Ovary (tissue), 9 donors: ENCODE measurements around the gene PLPP1. TPM values are rescaled to one million over a fixed set of nuclear protein-coding genes. Genes with fewer than 3 reads are reported as not detected.

Experiments
- DNase-seq, 5 donors: peaks; one replicate each; pipeline ENCODE4 v3.0.0-alpha.2; 2019 to 2020
- H3K27ac ChIP-seq, 2 donors: fragments of 200-600 bp; one replicate each; pipeline versions ENCODE4 v1.5.1 to v1.8.0; 2019 to 2022
- H3K27me3 ChIP-seq: fragments of 200-600 bp; one replicate; pipeline ENCODE4 v1.8.0; 2022
- H3K36me3 ChIP-seq: fragments of 200-600 bp; sonication (generic); one replicate; pipeline ENCODE4 v1.5.1; 2019
- H3K4me1 ChIP-seq: one replicate; pipeline ENCODE4 v1.8.1; 2013; ENCODE audit warnings: mild to moderate bottlenecking, moderate library complexity; ENCODE audit not compliant: insufficient read depth
- H3K4me3 ChIP-seq: fragments of 200-600 bp; sonication (generic); one replicate; pipeline ENCODE4 v1.5.1; 2017
- H3K9me3 ChIP-seq, 2 donors: fragments of 200-600 bp in 1 of 2; sonication (generic) in 1 of 2; one replicate each; pipeline versions ENCODE4 v1.5.1 to v1.8.1; 2013 to 2019; ENCODE audit warnings: mild to moderate bottlenecking in 1 of 2, moderate library complexity in 1 of 2
- EP300 ChIP-seq: sonication (generic); formaldehyde crosslinking; IDR thresholded peaks from one replicate; pipeline ENCODE4 v1.6.1; 2017; ENCODE audit warnings: antibody characterized with exemption
- POLR2A ChIP-seq: fragments of 450-650 bp; IDR thresholded peaks from one replicate; pipeline ENCODE4 v1.6.1; 2017; ENCODE audit warnings: antibody characterized with exemption, mild to moderate bottlenecking, moderate library complexity
- WGBS, 3 donors: extraction: QIAGEN DNeasy Blood & Tissue Kit in 1 of 3; methylation state at CpG; one replicate each; pipeline versions ENCODE4 v1.1.5 to v1.1.7; 2013 to 2017; 5-methylcytosine and 5-hydroxymethylcytosine counted together
- intact Hi-C, 4 donors: fragments of 100-400 bp; cut with DNase I; formaldehyde crosslinking; loops; one replicate each; pipeline versions ENCODE4 v1.11.0 to v1.15.1; 2022 to 2023
- polyA plus RNA-seq, 2 donors: library from polyadenylated mRNA; stranded (reverse); fragments of 200-250 nt in 1 of 2; fragments of 350-450 nt in 1 of 2; fragmentation: Illumina TruSeq in 1 of 2; extraction: RNeasy Lipid Tissue Mini Kit (QIAGEN cat#74804) in 1 of 2; gene quantifications; one replicate each; pipeline ENCODE4 v1.2.3, GENCODE V29; 2013 to 2014
- total RNA-seq, 7 donors: library from RNA; depleted of rRNA in 2 of 7; stranded (reverse); fragments of >200 nt in 2 of 7; fragmentation: NEBNext Ultra II Directional in 3 of 7; extraction: Animal tissue kit (Norgen Biotek cat#: 25700) in 3 of 7; gene quantifications; one replicate each; pipeline versions ENCODE4 v1.1.0 to v1.2.4, GENCODE V29; 2016 to 2023
- TF ChIP-seq, protein P1 (sequence below), 3 donors: fragments of 450-650 bp in 2 of 3; fragments of 200-600 bp in 1 of 3; IDR thresholded peaks; one replicate each; pipeline versions ENCODE4 v1.5.1 to v1.8.0; 2016 to 2022; ENCODE audit warnings: antibody characterized with exemption in 3 of 3, mild to moderate bottlenecking in 1 of 3
- donor health status: DM: no; HTN: no; CAD: no; lungs with moderate emphysema.
- donor health status: DM: no; HTN: no; CAD: no.
- donor health status: Bipolar disorder and iron deficiency.
- donor health status: DM: yes; HTN: yes; CAD: no.
- donor health status: DM: no; HTN: no; CAD: no.
- donor health status: DM: yes; HTN: yes; CAD: no.

Gene PLPP1
- total and polyA plus RNA-seq, 9 donors = 13.5 to 136 (median 34.5) TPM

DNA sequence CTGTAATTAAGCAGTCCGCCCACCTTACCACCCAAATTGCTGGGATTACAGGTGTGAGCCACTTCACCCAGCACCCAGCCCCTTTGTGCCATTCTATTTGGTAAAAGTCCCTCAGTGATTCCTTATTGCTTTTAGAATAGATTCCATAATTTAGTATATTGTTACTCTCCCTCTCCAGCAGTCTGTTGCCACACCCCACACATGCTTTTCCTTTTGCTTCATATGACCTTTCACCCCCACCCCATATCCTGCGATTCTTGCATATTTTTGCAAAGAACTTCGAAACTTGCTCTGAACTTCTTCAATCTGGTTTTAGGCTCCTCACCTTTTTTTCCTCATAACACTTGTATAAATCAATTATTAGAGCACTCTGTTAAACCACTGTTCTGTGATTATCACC lies 126.8 kb downstream of the PLPP1 start:
- WGBS, 3 donors = 73 to 81% (median 81%) methylated on average over 3 of the region's 3 CpGs
- Histone ChIP-seq H3K9me3 (no peaks in the 10 kb centered on the region), H3K4me1 (no peaks in the 10 kb centered on the region), H3K4me3 (no peak overlapping the region), H3K27me3 (no peaks in the 10 kb centered on the region), H3K27ac (no peak overlapping the region), H3K36me3 (no peaks in the 10 kb centered on the region)
- DNase-seq = no peak
- TF ChIP-seq EP300 (no peak), POLR2A (no peak)
- TF ChIP-seq, protein P1, sequence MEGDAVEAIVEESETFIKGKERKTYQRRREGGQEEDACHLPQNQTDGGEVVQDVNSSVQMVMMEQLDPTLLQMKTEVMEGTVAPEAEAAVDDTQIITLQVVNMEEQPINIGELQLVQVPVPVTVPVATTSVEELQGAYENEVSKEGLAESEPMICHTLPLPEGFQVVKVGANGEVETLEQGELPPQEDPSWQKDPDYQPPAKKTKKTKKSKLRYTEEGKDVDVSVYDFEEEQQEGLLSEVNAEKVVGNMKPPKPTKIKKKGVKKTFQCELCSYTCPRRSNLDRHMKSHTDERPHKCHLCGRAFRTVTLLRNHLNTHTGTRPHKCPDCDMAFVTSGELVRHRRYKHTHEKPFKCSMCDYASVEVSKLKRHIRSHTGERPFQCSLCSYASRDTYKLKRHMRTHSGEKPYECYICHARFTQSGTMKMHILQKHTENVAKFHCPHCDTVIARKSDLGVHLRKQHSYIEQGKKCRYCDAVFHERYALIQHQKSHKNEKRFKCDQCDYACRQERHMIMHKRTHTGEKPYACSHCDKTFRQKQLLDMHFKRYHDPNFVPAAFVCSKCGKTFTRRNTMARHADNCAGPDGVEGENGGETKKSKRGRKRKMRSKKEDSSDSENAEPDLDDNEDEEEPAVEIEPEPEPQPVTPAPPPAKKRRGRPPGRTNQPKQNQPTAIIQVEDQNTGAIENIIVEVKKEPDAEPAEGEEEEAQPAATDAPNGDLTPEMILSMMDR (IDR thresholded peaks at IDR 0.05) = no peak
- intact Hi-C loops = no loop called here

DNA sequence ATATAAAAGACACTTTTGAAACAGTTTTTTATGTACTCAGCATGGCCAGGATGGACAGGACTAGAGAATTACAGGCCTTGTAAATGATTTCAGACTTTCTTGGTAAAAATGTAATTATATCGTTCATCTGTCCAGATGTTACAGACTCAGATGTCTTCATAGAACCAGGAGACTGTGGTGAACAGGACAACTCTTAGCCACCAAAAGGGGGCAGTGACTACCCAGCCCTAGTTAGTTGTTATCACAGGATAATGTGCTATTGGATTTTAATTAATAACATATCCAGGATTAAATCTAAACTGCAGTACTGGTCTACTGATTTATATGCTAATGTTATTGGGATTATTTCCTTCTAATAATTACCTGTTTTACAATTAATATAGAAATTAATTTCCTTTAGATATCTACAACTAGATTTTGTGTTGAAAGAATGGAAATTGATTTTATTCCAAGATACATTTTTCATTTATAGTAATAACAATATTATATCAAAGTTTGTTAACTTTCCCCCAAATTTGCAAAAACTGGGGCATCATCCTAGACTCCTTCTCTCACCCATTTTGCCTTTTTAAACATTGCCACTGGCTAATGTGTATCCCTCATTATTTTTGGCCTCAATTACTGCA lies 127.6 kb downstream of the PLPP1 start:
- no peaks in the 10 kb centered on the region for H3K36me3 ChIP-seq
- no peak overlapping the region for H3K27ac ChIP-seq
- no peaks in the 10 kb centered on the region for H3K4me1 ChIP-seq
- 29 to 30% (median 29%) methylated on average over 1 of the region's 1 CpG for WGBS, 3 donors
- H3K9me3 ChIP-seq = no peaks in the 10 kb centered on the region
- intact Hi-C loops = no loop called here
- H3K27me3 ChIP-seq = no peaks in the 10 kb centered on the region
- no peak for TF ChIP-seq POLR2A
- TF ChIP-seq, protein P1 (IDR thresholded peaks at IDR 0.05) = peak in 2 of 3 donors; percentile 25 to 44
- H3K4me3 ChIP-seq = no peak overlapping the region
- no peak for DNase-seq

- intact Hi-C loops = no loop called here
- 85 to 89% (median 88%) methylated on average over 2 of the region's 2 CpGs for whole genome bisulfite sequencing, 3 donors
These were observed 128.5 kb downstream of the PLPP1 start for GRCh38 chr5:55406292-55406691.

GRCh38 chr5:55402199-55402598 lies 132.6 kb downstream of the PLPP1 start:
- Histone ChIP-seq H3K27ac (no peak overlapping the region), H3K4me3 (no peak overlapping the region), H3K9me3 (no peaks in the 10 kb centered on the region), H3K27me3 (no peaks in the 10 kb centered on the region), H3K4me1 (no peaks in the 10 kb centered on the region), H3K36me3 (no peaks in the 10 kb centered on the region)
- intact Hi-C loops = no loop called here
- no peak for DNase-seq
- TF ChIP-seq POLR2A = no peak
- 45 to 69% (median 50%) methylated on average over 2 of the region's 2 CpGs for WGBS, 3 donors

More at GRCh38 chr5:55406292-55406691, 128.5 kb downstream of the PLPP1 start:
- no peak for DNase-seq
- no peak overlapping the region for H3K4me3 ChIP-seq
- H3K9me3 ChIP-seq = no peaks in the 10 kb centered on the region
- no peak overlapping the region for H3K27ac ChIP-seq
- H3K4me1 ChIP-seq = no peaks in the 10 kb centered on the region
- TF ChIP-seq, protein P1 (IDR thresholded peaks at IDR 0.05) = no peak
- no peak for TF ChIP-seq POLR2A
- TF ChIP-seq EP300 = no peak
- no peaks in the 10 kb centered on the region for H3K27me3 ChIP-seq
- H3K36me3 ChIP-seq = no peaks in the 10 kb centered on the region

DNA sequence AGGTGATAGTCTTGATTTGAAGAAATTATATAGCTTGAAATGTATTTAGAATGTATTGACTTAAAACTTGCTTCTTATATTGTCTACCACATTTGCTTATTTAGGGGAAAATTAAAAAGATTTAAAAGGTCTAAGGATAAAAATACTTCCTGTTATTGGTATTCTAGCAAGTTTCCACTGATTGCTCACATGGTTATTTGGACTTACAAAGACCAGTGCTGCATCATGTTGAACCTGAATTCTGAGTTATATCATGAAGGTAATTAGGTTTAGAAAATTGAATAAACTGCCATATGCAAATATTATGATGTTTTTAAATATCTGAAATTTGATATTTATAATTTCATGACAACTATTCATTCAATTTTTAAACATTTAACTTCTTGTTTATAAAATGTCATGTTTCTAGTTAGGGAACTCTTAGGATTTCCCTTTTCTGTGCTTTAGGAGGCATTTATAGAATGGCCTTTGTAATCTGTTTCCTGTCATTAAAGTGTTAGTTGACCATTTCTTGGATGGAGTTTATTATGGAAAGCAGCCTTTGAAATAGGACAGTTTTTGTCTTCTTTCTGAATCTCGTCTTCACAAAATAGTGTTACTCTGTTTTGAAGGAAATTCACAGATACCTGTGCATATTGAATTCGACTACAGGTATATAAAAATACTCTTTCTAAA lies 141.1 kb downstream of the PLPP1 start:
- no peak for DNase-seq
- Histone ChIP-seq H3K27me3 (no peaks in the 10 kb centered on the region), H3K36me3 (no peaks in the 10 kb centered on the region), H3K9me3 (peaks cover 0 to 12% of the 10 kb centered on the region in 2 donors), H3K4me1 (no peaks in the 10 kb centered on the region), H3K27ac (no peak overlapping the region), H3K4me3 (no peak overlapping the region)
- 41 to 48% (median 42%) methylated on average over 2 of the region's 2 CpGs for WGBS, 3 donors
- no peak for TF ChIP-seq EP300
- TF ChIP-seq POLR2A = no peak
- TF ChIP-seq, protein P1 (IDR thresholded peaks at IDR 0.05) = no peak
- intact Hi-C loops = no loop called here
